GM12873 (cell line): ENCODE data around the gene C17orf67.

Experiments used
- CTCF ChIP-seq: IDR thresholded peaks from 2 replicates; pipeline ENCODE4 v1.5.1; 2012; ENCODE audit warnings: low read depth, mild to moderate bottlenecking, moderate library complexity, low read length, control low read depth; ENCODE audit not compliant: insufficient read depth; ENCODE audit errors: missing control alignments

Gene C17orf67

GRCh38 chr17:56817066-56817465 lies 16.7 kb downstream of the C17orf67 start:
- no peak for TF ChIP-seq CTCF

- TF ChIP-seq CTCF = no peak
Measured at GRCh38 chr17:56815711-56816110, 18.0 kb downstream of the C17orf67 start.

- no peak for TF ChIP-seq CTCF
Measured at GRCh38 chr17:56812901-56813388, 20.8 kb downstream of the C17orf67 start.

GRCh38 chr17:56810891-56811775 lies 22.6 kb downstream of the C17orf67 start:
- no peak for TF ChIP-seq CTCF

GRCh38 chr17:56810343-56810742 lies 23.4 kb downstream of the C17orf67 start:
- no peak for TF ChIP-seq CTCF

- no peak for TF ChIP-seq CTCF
Measured at GRCh38 chr17:56809820-56810179, 23.9 kb downstream of the C17orf67 start.

- TF ChIP-seq CTCF = no peak
Measured at GRCh38 chr17:56809106-56809819, 24.5 kb downstream of the C17orf67 start.
